ENCODE data around the gene UBXN11. TPM values are rescaled to one million over a fixed set of nuclear protein-coding genes. Genes with fewer than 3 reads are reported as not detected.

The UBXN11 gene
- polyA plus RNA-seq, 1 experiment: 6.1 TPM

GRCh38 chr1:26282401-26282918 lies 24.0 kb downstream of the UBXN11 start:
- POLR2A ChIA-PET: interaction anchor here (0.7 kb wide), 1 partner anchor 9 kb away, joined by 3 read pairs; no protein-coding TSS in a partner anchor
- Histone ChIP-seq H3K27me3 (ENCODE audit: control insufficient read depth, insufficient read depth, low read length) (no peaks in the 10 kb centered on the region), H3K9me3 (ENCODE audit: control insufficient read depth, insufficient read depth, low read length) (no peaks in the 10 kb centered on the region; the same call in 1 of the 2 replicates), H3K27ac (ENCODE audit: low read depth, low read length) (peak overlapping the region; percentile 61), H3K4me3 (ENCODE audit: low read depth, low read length) (peak overlapping the region; percentile 84)
- CTCF ChIA-PET: no interaction called here
- DNase-seq (ENCODE audit: low read depth, low spot score): no peak
- no peak for TF ChIP-seq CTCF (IDR thresholded peaks at IDR 0.05; ENCODE audit: low read depth, low read length)

GRCh38 chr1:26281971-26282370 lies 24.5 kb downstream of the UBXN11 start:
- Histone ChIP-seq H3K27ac (ENCODE audit: low read depth, low read length) (peak overlapping the region; percentile 61), H3K27me3 (ENCODE audit: control insufficient read depth, insufficient read depth, low read length) (no peaks in the 10 kb centered on the region), H3K4me3 (ENCODE audit: low read depth, low read length) (peak overlapping the region; percentile 84), H3K9me3 (ENCODE audit: control insufficient read depth, insufficient read depth, low read length) (no peaks in the 10 kb centered on the region; the same call in 1 of the 2 replicates)
- CTCF ChIA-PET: interaction anchor here (1.1 to 1.7 kb wide), 3 partner anchors 40 to 135 kb away, joined by 4 to 8 read pairs (median 4); no protein-coding TSS in a partner anchor
- POLR2A ChIA-PET: interaction anchor here (0.7 to 1.6 kb wide), 3 partner anchors 9 to 96 kb away, joined by 3 to 4 read pairs (median 3); no protein-coding TSS in a partner anchor
- TF ChIP-seq CTCF (IDR thresholded peaks at IDR 0.05; ENCODE audit: low read depth, low read length): no peak
- peak; percentile 29 for DNase-seq (ENCODE audit: low read depth, low spot score)

- ChIA-PET CTCF (interaction anchor here (1.1 to 1.7 kb wide), 3 partner anchors 40 to 135 kb away, joined by 4 to 8 read pairs (median 4); no protein-coding TSS in a partner anchor), POLR2A (interaction anchor here (0.7 to 1.6 kb wide), 3 partner anchors 8 to 96 kb away, joined by 3 to 4 read pairs (median 3); no protein-coding TSS in a partner anchor)
- Histone ChIP-seq H3K9me3 (ENCODE audit: control insufficient read depth, insufficient read depth, low read length) (no peaks in the 10 kb centered on the region; the same call in 1 of the 2 replicates), H3K4me3 (ENCODE audit: low read depth, low read length) (peak overlapping the region; percentile 84), H3K27ac (ENCODE audit: low read depth, low read length) (peak overlapping the region; percentile 61), H3K27me3 (ENCODE audit: control insufficient read depth, insufficient read depth, low read length) (no peaks in the 10 kb centered on the region)
- DNase-seq (ENCODE audit: low read depth, low spot score): no peak
- TF ChIP-seq CTCF (IDR thresholded peaks at IDR 0.05; ENCODE audit: low read depth, low read length): no peak
Measured at GRCh38 chr1:26281091-26281958, 25.1 kb downstream of the UBXN11 start.

GRCh38 chr1:26280333-26281042 lies 25.9 kb downstream of the UBXN11 start:
- TF ChIP-seq CTCF (IDR thresholded peaks at IDR 0.05; ENCODE audit: low read depth, low read length): no peak
- no peaks in the 10 kb centered on the region; the same call in 1 of the 2 replicates for H3K9me3 ChIP-seq (ENCODE audit: control insufficient read depth, insufficient read depth, low read length)
- H3K4me3 ChIP-seq (ENCODE audit: low read depth, low read length): peak overlapping the region; percentile 84
- no peaks in the 10 kb centered on the region for H3K27me3 ChIP-seq (ENCODE audit: control insufficient read depth, insufficient read depth, low read length)
- POLR2A ChIA-PET: interaction anchor here (1.2 to 1.6 kb wide), 2 partner anchors 34 to 97 kb away, joined by 3 to 4 read pairs; no protein-coding TSS in a partner anchor
- H3K27ac ChIP-seq (ENCODE audit: low read depth, low read length): peak overlapping the region; percentile 84
- CTCF ChIA-PET: interaction anchor here (1.1 to 1.7 kb wide), 7 partner anchors 41 to 137 kb away, joined by 3 to 8 read pairs (median 4); partner anchors contain the start of gene CEP85
- DNase-seq (ENCODE audit: low read depth, low spot score): no peak

Measured in AG04450 (cell line).